Skeletal muscle satellite cell (primary cell): ENCODE results near the gene BTBD9.
"Not testable (repeated sequence)": the region's sequence is repeated elsewhere in the genome, so short reads cannot be mapped to it uniquely, and the experiment has no call there.

Experiments used
- H3K27me3 ChIP-seq: 2 replicates; pipeline ENCODE4 v1.7.0; 2013; ENCODE audit warnings: low read length; ENCODE audit not compliant: control insufficient read depth, insufficient read depth
- H3K36me3 ChIP-seq: 2 replicates; pipeline ENCODE4 v1.7.0; 2013; ENCODE audit warnings: mild to moderate bottlenecking, control low read depth, low read length; ENCODE audit not compliant: insufficient read depth
- H3K4me1 ChIP-seq: 2 replicates; pipeline ENCODE4 v1.7.0; 2013; ENCODE audit warnings: low read length; ENCODE audit not compliant: control insufficient read depth, insufficient read depth
- H3K4me2 ChIP-seq: 2 replicates; pipeline ENCODE4 v1.7.0; 2013; ENCODE audit warnings: mild to moderate bottlenecking, low read length
- H3K4me3 ChIP-seq: 2 replicates; pipeline ENCODE4 v1.7.0; 2013; ENCODE audit warnings: low read length
- H3K9ac ChIP-seq: 2 replicates; pipeline ENCODE4 v1.7.0; 2013; ENCODE audit warnings: mild to moderate bottlenecking, low read depth, low read length, moderate library complexity
- H3K9me3 ChIP-seq: replicated peaks from 2 replicates; pipeline ENCODE4 v1.7.0; 2013; ENCODE audit warnings: mild to moderate bottlenecking, control low read depth, low read length

The BTBD9 gene

DNA sequence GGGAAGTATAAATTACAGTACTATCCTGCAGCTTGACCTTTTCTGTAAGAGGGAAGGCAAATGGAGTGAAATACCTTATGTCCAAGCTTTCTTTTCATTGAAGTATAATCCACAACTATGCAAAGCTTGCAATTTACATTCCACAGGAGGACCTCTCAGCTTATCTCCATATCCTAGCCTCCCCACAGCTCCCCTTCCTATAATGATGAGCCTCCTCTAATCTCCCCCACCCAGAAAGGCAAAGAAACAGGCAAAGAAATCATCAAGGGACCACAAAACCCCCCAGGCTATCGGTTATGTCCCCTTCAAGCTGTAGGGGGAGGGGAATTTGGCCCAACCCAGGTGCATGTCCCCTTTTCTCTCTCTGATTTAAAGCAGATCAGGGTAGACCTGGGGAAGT lies 21.4 kb downstream of the BTBD9 start:
- not testable (repeated sequence) for H3K9ac ChIP-seq, H3K4me2 ChIP-seq, H3K9me3 ChIP-seq

DNA sequence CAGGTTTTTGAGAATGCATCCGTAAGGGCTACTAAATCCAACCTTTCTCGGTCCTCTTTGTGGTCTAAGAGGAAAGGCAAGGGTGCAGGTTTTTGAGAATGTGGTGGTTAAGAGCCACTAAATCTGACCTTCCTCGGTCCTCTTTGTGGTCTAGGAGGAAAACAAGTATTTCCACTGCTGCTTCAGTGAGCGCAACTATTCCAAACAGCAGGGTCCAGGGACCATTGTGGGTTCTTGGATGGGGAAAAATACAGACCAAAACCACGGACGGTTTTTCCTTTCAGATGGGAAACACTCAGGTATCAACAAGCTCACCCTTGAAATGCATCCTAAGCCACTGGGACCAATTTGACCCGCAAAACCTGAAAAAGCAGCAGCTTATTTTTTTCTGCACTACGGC lies 21.9 kb downstream of the BTBD9 start:
- Histone ChIP-seq H3K4me3 (no peak overlapping the region), H3K4me2 (no peak overlapping the region), H3K9ac (no peak overlapping the region), H3K4me1 (no peaks in the 10 kb centered on the region), H3K9me3 (no peaks in the 10 kb centered on the region), H3K27me3 (no peaks in the 10 kb centered on the region), H3K36me3 (no peaks in the 10 kb centered on the region)

More for the DNA sequence above, 21.4 kb downstream of the BTBD9 start:
- not testable (repeated sequence) for H3K4me3 ChIP-seq, H3K27me3 ChIP-seq, H3K36me3 ChIP-seq, H3K4me1 ChIP-seq

DNA sequence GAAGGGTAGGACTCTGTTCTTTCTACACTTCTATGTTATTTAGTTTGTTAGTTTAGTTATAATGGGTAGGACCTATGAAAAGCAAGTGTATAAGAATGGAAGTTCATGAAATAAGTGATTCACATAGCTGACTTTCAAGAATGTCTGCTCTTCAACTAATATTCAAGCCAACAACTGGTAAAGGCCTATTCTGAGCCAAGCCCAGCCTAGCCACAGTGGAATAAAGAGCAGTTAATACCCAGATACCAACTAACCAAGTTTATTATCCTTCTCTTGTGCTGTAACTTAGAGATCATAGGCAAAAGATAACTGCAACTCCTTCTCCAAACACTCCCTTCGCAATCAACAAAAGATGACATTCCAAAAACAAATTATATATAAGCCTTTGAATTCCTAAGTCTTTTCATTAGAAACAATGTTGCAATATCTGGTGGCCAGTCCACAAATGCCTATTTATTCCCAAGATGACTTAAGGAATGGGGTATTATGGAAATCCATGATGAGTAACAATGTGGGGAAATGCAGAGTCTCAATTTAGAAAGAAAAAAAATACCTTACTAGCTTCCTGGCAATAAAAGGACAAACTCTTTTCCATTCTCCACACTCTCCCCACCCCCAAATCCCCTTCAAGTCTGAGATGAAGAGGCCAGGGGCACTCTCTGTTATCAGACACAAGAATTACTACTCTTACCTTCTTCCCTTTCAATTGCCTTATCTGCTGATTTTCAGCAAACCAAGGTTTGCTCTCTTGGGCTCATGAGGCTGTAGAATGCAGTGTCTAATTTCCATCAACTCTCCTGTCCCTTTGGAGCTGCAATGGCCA lies 27.4 kb downstream of the BTBD9 start:
- Histone ChIP-seq H3K9ac (no peak overlapping the region), H3K4me1 (peaks cover 9% of the 10 kb centered on the region), H3K4me3 (no peak overlapping the region), H3K36me3 (no peaks in the 10 kb centered on the region), H3K27me3 (no peaks in the 10 kb centered on the region), H3K4me2 (no peak overlapping the region), H3K9me3 (no peaks in the 10 kb centered on the region)

DNA sequence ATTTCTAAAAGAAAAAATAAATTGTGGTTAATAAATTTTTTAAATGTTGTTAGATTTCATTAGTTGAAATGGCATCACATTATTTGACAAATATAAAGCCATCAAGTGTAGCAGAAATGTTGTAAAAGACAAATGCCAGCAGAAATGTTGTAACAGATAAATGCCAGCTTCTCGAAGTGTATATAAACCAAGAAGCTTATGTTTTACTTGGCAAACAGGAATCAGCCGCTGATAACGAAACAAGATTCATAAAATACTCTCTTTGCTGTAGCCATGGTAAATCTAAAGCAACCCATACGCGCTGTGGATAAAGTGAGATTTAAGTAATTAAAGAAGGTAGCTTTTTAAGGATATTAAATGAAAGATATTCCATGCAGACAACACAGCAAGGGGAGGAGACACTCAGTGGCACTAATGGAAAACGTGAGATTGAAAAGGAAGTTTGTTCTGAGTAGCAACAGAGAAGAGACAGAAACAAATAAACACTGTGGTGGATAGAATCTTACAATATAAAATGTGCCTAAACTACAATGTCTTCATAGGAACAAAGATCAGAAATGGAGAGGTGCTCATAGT lies 29.6 kb downstream of the BTBD9 start:
- peaks cover 9% of the 10 kb centered on the region for H3K4me1 ChIP-seq
- no peak overlapping the region for H3K4me3 ChIP-seq
- no peak overlapping the region for H3K4me2 ChIP-seq
- no peaks in the 10 kb centered on the region for H3K9me3 ChIP-seq
- no peak overlapping the region for H3K9ac ChIP-seq
- H3K27me3 ChIP-seq = no peaks in the 10 kb centered on the region
- no peaks in the 10 kb centered on the region for H3K36me3 ChIP-seq

DNA sequence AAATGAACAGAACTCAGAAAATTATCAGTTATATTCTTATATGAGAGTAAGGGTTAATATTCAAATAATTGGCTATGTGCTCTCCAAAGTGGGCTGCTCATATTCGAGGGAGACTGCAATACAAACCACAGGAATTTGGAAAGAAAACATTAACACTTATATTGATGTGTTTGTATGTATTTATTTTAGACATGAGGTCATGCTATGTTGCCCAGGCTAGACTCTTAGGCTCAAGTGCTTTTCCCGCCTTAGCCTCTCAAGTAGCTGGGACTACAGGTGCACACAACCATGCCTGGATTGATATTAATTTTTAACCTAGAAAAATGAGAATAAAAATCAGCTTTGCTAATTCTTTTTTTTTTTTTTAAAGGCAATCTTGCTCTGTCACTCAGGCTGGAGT lies 35.0 kb downstream of the BTBD9 start:
- no peaks in the 10 kb centered on the region for H3K36me3 ChIP-seq
- H3K9ac ChIP-seq = no peak overlapping the region
- no peaks in the 10 kb centered on the region for H3K9me3 ChIP-seq
- H3K4me1 ChIP-seq = peaks cover 3% of the 10 kb centered on the region
- H3K4me2 ChIP-seq = no peak overlapping the region
- H3K27me3 ChIP-seq = no peaks in the 10 kb centered on the region
- no peak overlapping the region for H3K4me3 ChIP-seq

DNA sequence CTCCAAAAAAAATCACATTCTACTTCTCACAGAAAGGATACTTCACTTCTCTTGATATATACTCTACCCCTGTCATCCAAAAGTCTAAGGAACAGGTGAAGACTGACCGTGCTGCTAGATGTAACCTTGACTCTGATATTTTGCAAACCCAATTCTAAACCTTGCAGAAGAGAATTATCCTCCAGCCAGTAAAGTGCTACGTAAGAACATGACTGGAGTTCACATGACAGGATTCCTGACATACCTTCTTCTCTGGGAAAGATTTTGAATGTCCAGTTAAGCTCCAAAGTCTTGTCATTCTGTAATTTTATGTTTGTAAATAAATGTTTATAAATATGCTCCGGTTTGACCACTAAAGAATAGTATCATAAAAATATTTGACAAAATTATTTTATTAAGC lies 35.8 kb downstream of the BTBD9 start:
- peaks cover 3% of the 10 kb centered on the region for H3K4me1 ChIP-seq
- H3K9me3 ChIP-seq = no peaks in the 10 kb centered on the region
- no peaks in the 10 kb centered on the region for H3K36me3 ChIP-seq
- H3K4me3 ChIP-seq = no peak overlapping the region
- no peak overlapping the region for H3K9ac ChIP-seq
- H3K27me3 ChIP-seq = no peaks in the 10 kb centered on the region
- H3K4me2 ChIP-seq = no peak overlapping the region

DNA sequence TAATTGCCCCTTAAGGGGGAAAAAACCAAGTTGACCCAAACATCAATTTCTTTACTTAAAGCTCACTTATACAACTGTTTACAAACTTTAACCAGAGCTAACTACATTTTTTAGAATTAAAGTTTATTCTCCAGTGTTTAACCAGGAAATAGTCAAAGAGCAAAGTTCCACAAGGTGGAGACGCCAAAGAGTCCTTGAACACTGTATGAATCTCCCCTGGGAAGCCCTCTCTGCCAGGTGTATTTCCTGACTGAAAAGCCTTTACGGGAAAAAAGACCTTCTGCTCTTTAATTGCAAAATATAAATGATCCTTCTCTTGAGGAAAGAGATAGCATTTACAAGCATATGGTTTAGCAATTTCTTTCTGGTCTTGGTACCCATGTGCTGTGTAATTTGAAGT lies 36.2 kb downstream of the BTBD9 start:
- Histone ChIP-seq H3K36me3 (no peaks in the 10 kb centered on the region), H3K27me3 (no peaks in the 10 kb centered on the region), H3K9me3 (no peaks in the 10 kb centered on the region), H3K4me1 (peaks cover 3% of the 10 kb centered on the region), H3K4me3 (no peak overlapping the region), H3K4me2 (no peak overlapping the region), H3K9ac (no peak overlapping the region)

DNA sequence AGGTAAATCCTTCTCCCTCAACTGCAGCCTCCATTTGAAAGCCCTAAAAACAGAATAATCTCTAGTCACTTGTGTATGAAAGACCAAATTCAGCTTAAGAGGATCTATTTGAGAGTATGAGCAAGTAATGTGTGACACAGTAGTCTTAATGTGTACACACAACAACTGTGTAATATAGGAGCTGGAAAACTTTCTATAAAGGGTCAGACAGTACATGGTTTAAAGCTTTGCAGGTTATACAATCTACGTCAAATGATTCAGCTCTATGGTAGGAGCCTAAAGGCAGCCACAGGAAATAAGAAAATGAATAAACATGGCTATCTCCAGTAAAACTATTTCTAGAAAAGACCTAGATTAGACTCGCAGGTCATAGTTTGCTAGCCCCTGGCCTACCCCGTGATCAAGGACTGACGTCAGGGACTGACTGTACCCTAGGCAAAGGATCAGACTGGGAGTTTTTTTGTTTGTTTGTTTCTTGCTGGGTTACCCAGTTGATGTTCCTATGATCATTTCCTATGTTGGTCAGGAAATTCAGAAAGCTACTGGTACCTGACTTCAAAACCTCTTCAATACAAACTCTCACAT lies 39.7 kb downstream of the BTBD9 start:
- H3K4me2 ChIP-seq = no peak overlapping the region
- no peak overlapping the region for H3K4me3 ChIP-seq
- H3K27me3 ChIP-seq = no peaks in the 10 kb centered on the region
- H3K36me3 ChIP-seq = no peaks in the 10 kb centered on the region
- H3K9ac ChIP-seq = no peak overlapping the region
- no peaks in the 10 kb centered on the region for H3K9me3 ChIP-seq
- H3K4me1 ChIP-seq = peaks cover 3% of the 10 kb centered on the region

DNA sequence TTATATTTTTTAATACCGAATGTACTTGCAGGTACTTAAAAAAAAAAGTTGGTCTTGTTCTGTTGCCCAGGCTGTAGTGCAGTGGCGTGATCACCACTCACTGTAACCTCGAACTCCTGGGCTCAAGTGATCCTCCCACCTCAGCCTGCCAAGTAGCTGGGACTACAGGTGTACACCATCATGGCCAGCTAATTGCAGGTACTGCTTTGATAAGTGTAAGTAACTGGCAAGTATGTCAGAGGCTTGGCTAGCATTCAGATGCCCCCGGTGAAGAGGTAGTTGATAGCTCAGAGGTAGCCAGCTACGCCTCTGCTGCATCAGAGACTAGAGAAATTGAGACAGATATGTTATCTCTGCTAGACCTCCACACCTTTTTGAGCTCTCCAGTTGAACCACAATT lies 40.5 kb downstream of the BTBD9 start:
- H3K4me1 ChIP-seq = no peaks in the 10 kb centered on the region
- no peak overlapping the region for H3K4me2 ChIP-seq
- no peaks in the 10 kb centered on the region for H3K9me3 ChIP-seq
- H3K27me3 ChIP-seq = no peaks in the 10 kb centered on the region
- H3K36me3 ChIP-seq = no peaks in the 10 kb centered on the region
- H3K4me3 ChIP-seq = no peak overlapping the region
- no peak overlapping the region for H3K9ac ChIP-seq

DNA sequence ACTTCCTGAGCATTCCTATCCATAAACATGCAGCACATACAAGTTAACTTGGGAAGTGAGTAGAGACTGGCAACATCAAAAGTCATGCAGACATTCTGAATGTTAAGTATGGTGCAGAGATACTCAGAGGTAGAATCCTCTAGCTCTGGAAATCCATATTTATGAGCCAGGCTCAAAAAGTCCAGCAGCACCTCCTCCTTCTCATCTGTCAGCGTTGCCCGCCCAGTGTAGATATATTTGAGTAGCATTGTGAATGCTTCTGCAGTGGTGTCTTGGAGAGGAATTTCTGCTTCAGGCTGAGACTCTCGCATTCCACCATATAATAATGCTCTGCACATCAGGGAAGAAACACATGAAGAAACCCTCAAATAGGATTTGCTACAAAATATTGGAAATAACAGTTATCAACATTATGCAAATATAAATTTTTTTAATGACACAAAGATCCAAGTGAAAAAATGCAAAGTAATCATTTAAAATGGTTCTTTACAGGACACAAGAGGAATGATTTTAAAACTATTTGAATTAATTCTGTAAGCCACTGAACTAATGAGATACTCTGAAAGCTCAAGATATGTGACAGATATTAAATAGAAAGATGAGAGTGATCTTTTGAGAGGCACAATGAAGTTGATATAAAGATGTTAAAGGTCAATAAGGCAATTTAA lies 45.6 kb downstream of the BTBD9 start:
- H3K9me3 ChIP-seq = no peaks in the 10 kb centered on the region
- H3K4me1 ChIP-seq = peaks cover 2% of the 10 kb centered on the region
- H3K36me3 ChIP-seq = peaks cover 5% of the 10 kb centered on the region
- no peaks in the 10 kb centered on the region for H3K27me3 ChIP-seq
- H3K9ac ChIP-seq = no peak overlapping the region
- H3K4me3 ChIP-seq = no peak overlapping the region
- H3K4me2 ChIP-seq = no peak overlapping the region

DNA sequence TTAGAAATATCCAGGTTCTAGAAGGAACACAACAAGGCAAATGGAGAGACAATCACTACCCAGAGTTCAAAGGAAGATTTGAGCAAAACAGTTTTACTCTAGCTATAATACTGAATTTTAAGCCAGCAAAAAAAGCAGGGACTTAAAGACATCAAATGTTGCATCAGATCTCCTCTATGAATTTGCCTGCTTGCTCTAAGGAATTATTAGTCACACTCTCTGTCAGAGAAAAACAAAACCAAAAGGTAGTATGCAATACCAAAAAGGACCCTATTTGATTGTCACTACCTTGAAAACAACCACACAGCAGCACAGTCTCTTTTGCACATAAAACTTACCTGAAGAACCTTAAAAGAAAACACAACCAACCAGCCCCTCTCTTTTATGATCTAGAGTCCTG lies 46.3 kb downstream of the BTBD9 start:
- Histone ChIP-seq H3K9ac (no peak overlapping the region), H3K4me2 (no peak overlapping the region), H3K36me3 (peaks cover 5% of the 10 kb centered on the region), H3K4me3 (no peak overlapping the region), H3K4me1 (peaks cover 9% of the 10 kb centered on the region), H3K9me3 (no peaks in the 10 kb centered on the region), H3K27me3 (no peaks in the 10 kb centered on the region)
